Naive thymus-derived CD8-positive, alpha-beta T cell (primary cell): ENCODE results near the gene B3GLCT. TPM values are rescaled to one million over a fixed set of nuclear protein-coding genes. Genes with fewer than 3 reads are reported as not detected.

Source experiments
- ATAC-seq, 2 donors: fragments of 150-1000 bp; cut with Tn5 transposase in 1 of 2; sonication (Bioruptor Pico), chemical (Tn5 transposase) in 1 of 2; 1 replicate in 1 of 2; 2 replicates in 1 of 2; pipeline ENCODE4 v1.10.0; 2021; ENCODE audit warnings: mild to moderate bottlenecking in 2 of 2, moderate library complexity in 2 of 2
- POLR2A ChIA-PET: fragments of 350-600 bp; sonication (Branson Sonifier 250); formaldehyde crosslinking; loops from one replicate; lab custom pipeline; 2021; ENCODE audit warnings: antibody characterized with exemption; lab: Charles Lee
- DNase-seq, 10 donors: peaks; one replicate each; pipeline versions ENCODE4 v3.0.0 to v3.0.0-alpha.2; 2020 to 2022
- H3K27ac Mint-ChIP-seq, 10 donors: one replicate each; pipeline ENCODE4 v1.8.0; 2020 to 2022; ENCODE audit warnings: mild to moderate bottlenecking in 10 of 10, mixed read lengths in 10 of 10, moderate library complexity in 4 of 10, inconsistent platforms in 1 of 10
- H3K27me3 Mint-ChIP-seq, 5 donors: one replicate each; pipeline ENCODE4 v1.8.0; 2021 to 2022; ENCODE audit warnings: mixed read lengths in 5 of 5
- H3K36me3 Mint-ChIP-seq, 3 donors: one replicate each; pipeline ENCODE4 v1.8.0; 2020 to 2022; ENCODE audit warnings: mixed read lengths in 3 of 3, mild to moderate bottlenecking in 2 of 3, inconsistent platforms in 1 of 3
- H3K4me1 Mint-ChIP-seq, 4 donors: one replicate each; pipeline ENCODE4 v1.8.0; 2021 to 2022; ENCODE audit warnings: mixed read lengths in 4 of 4
- H3K4me3 Mint-ChIP-seq, 10 donors: one replicate each; pipeline ENCODE4 v1.8.0; 2020 to 2022; ENCODE audit warnings: mild to moderate bottlenecking in 10 of 10, mixed read lengths in 10 of 10, moderate library complexity in 6 of 10, inconsistent platforms in 1 of 10
- H3K9me3 Mint-ChIP-seq, 9 donors: one replicate each; pipeline ENCODE4 v1.8.0; 2020 to 2022; ENCODE audit warnings: mixed read lengths in 9 of 9, mild to moderate bottlenecking in 3 of 9, inconsistent platforms in 1 of 9, moderate library complexity in 1 of 9
- polyA plus RNA-seq, 3 donors: library from polyadenylated mRNA; unstranded; fragments of 300-500 nt; fragmentation: Illumina TruSeq; gene quantifications; one replicate each; pipeline ENCODE4 v1.2.3, GENCODE V29; 2021
- total RNA-seq, 8 experiments: library from RNA in 2 of 8; stranded (reverse) in 2 of 8; gene quantifications; one replicate each; pipeline ENCODE4 v1.2.3 and lab custom pipeline; 2021 to 2026

Gene B3GLCT
- total and polyA plus RNA-seq, 5 experiments from 2014 or later = 6.3 to 7.4 (median 6.9) TPM

DNA sequence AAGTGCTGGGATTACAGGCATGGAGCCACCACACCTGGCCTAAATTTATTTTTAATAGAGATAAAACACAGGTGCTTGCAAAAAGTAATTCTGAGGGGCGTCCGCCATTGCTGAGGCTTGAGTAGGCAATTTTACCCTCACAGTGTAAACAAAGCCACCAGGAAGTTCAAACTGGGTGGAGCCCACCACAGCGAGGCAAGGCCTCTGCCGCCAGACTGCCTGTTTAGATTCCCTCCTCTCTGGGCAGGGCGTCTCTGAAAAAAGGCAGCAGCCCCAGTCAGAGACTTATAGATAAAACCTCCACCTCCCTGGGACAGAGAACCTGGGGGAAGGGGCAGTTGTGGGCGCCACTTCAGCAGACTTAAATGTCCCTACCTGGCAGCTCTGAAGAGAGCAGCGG is 50.7 kb downstream of the B3GLCT start:
- DNase-seq (no peak), ATAC-seq (no peak)
- H3K36me3 Mint-ChIP-seq = peaks cover 25 to 49% (median 45%) of the 10 kb centered on the region in 3 donors
- H3K9me3 Mint-ChIP-seq = peaks cover 0 to 33% (median 22%) of the 10 kb centered on the region in 9 donors
- POLR2A ChIA-PET = no interaction called here
- H3K4me1 Mint-ChIP-seq = peaks cover 0 to 2% (median 0%) of the 10 kb centered on the region in 4 donors
- H3K27ac Mint-ChIP-seq = no peak overlapping the region
- no peaks in the 10 kb centered on the region for H3K27me3 Mint-ChIP-seq
- no peak overlapping the region for H3K4me3 Mint-ChIP-seq

DNA sequence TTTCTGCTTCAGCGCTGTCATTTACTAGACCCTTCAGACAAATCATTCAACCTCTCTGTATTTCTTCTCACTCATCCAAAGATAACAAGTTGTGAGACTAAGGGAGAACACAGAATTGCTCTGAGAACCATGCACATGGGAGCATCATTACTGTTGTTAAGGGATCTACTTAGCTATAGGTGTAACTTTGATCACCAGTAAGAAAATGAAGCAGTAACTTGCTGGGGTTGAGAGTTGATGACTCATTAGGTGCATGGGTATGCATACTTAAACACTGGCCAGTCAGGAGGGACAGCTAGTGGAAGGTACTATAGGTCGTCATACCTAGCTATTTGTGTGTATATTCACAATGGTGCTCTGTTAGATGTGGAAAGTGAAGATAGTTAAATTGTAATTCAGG is 61.5 kb downstream of the B3GLCT start:
- Mint-ChIP-seq H3K4me3 (no peak overlapping the region), H3K27ac (no peak overlapping the region), H3K27me3 (no peaks in the 10 kb centered on the region), H3K36me3 (peaks cover 8 to 41% (median 39%) of the 10 kb centered on the region in 3 donors), H3K4me1 (no peaks in the 10 kb centered on the region), H3K9me3 (peaks cover 0 to 7% (median under 1%) of the 10 kb centered on the region in 9 donors)
- DNase-seq (no peak), ATAC-seq (no peak)
- POLR2A ChIA-PET = no interaction called here

DNA sequence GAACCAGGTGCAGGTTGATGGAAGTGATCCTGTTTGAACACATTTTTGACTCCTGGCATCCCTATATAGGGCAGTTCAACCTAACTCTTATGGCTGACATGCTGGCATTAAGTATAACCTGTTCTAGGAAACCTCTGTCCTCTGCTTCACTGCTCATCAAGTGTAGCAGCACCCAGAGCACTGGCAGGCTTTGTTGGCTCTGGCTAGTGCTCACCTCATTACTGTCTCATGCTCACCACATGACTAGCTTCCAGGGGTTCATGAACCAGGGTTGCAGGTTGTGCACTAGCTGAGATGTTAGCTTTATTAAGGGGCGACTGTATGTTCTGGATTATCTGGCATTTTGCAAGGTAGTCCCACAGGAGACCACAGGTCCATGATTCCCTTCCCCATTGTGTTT is 63.6 kb downstream of the B3GLCT start:
- ATAC-seq (no peak), DNase-seq (no peak)
- no peak overlapping the region for H3K4me3 Mint-ChIP-seq
- peaks cover 0 to 3% (median 0%) of the 10 kb centered on the region in 9 donors for H3K9me3 Mint-ChIP-seq
- H3K27ac Mint-ChIP-seq = no peak overlapping the region
- no peaks in the 10 kb centered on the region for H3K4me1 Mint-ChIP-seq
- H3K27me3 Mint-ChIP-seq = no peaks in the 10 kb centered on the region
- POLR2A ChIA-PET = no interaction called here
- H3K36me3 Mint-ChIP-seq = peaks cover 8 to 45% (median 42%) of the 10 kb centered on the region in 3 donors

DNA sequence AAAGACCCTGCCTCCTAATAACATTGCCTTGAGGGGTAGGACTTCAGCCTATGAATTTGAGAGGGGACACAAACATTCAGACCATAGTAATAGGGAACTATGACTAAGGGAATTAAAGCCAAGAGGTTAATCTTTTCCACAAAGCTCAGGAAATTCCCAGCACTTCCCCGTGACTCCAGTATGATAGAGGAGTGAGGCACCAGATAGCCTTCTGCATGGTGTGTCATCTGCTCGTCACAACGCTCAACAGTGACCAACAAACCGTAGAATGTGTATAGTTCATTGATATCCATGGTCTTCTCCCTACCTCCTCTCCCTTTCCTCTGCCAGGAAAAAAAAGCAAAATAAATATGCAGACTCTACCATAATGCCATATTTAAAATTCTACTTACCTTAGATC is 64.4 kb downstream of the B3GLCT start:
- peaks cover 0 to 3% (median under 1%) of the 10 kb centered on the region in 9 donors for H3K9me3 Mint-ChIP-seq
- ATAC-seq = no peak
- peaks cover 9 to 53% (median 44%) of the 10 kb centered on the region in 3 donors for H3K36me3 Mint-ChIP-seq
- H3K27ac Mint-ChIP-seq = no peak overlapping the region
- no peaks in the 10 kb centered on the region for H3K4me1 Mint-ChIP-seq
- no peak overlapping the region for H3K4me3 Mint-ChIP-seq
- POLR2A ChIA-PET = no interaction called here
- DNase-seq = no peak
- H3K27me3 Mint-ChIP-seq = no peaks in the 10 kb centered on the region

DNA sequence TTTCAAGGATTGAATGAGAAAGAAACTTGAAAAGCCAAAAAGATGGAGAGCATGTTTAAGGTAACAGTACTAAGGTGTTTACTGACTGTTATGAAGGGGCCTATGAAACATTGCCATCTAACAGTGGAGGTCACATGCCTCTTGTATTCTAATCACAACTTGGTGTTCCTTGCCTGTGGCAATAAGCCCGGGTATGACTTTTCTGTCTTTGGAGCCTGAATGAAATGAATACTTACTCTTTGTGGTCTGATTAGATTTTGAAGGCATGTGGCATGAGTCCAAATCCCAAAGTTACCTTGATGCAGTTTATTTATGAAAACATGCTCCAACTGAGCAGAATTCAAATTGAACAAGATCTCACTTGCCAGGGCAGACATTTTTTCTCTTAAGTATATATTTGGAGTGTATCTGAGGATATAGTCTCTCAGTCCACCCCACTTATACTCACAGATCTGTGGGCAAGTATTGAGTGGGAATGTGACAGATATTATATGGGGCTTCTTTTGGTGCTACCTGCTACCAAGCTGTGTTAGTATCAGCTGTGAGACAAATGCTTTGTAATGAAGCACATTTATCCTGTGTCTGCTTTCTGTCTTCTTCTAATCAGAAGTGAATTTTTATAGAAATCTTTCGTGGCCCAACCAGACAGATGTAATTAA is 67.5 kb downstream of the B3GLCT start:
- DNase-seq (no peak), ATAC-seq (no peak)
- POLR2A ChIA-PET = no interaction called here
- H3K9me3 Mint-ChIP-seq = peaks cover 0 to 15% (median 8%) of the 10 kb centered on the region in 9 donors
- no peaks in the 10 kb centered on the region for H3K27me3 Mint-ChIP-seq
- H3K27ac Mint-ChIP-seq = no peak overlapping the region
- peaks cover 28 to 60% (median 52%) of the 10 kb centered on the region in 3 donors for H3K36me3 Mint-ChIP-seq
- no peak overlapping the region for H3K4me3 Mint-ChIP-seq
- H3K4me1 Mint-ChIP-seq = no peaks in the 10 kb centered on the region

DNA sequence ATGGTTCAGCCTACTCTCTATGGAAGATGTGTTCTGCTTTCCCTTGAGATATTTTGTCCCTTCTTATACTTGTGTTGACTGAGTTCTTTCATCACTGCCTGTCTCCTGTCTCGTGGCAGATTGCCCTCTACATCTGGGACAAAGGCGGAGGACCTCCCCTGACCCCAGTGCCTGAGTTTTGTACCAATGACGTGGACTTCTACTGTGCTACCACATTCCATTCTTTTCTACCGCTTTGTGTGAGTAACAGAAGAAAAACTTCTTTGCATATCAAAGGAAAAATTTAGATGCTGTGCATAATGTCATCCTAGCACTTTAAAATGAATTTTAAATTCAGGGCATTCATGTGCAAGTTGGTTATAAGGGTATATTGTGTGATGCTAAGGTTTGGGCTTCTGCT is 74.6 kb downstream of the B3GLCT start:
- Mint-ChIP-seq H3K9me3 (peaks cover 0 to 20% (median 14%) of the 10 kb centered on the region in 9 donors), H3K4me3 (no peak overlapping the region), H3K27me3 (no peaks in the 10 kb centered on the region), H3K4me1 (no peaks in the 10 kb centered on the region), H3K36me3 (peaks cover 59 to 83% (median 79%) of the 10 kb centered on the region in 3 donors), H3K27ac (no peak overlapping the region)
- DNase-seq = no peak
- POLR2A ChIA-PET = no interaction called here
- ATAC-seq = no peak

DNA sequence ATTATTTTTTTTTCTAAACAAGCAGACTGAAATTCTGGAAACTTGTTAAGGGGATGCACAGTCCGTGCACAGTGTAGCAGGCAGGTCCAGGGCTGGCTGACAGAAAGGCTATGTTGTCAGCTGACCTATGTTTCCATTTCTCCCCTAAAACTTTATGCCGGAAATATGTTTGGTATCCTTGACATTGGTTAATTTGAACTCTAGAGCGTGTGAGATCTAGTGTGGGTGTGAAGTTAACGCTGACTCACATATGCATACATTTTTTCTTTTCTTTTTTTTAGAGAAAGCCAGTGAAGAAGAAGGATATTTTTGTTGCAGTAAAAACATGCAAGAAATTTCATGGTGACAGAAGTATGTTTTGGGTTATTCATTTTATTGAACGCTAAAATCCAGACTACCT is 76.6 kb downstream of the B3GLCT start:
- H3K4me3 Mint-ChIP-seq = no peak overlapping the region
- POLR2A ChIA-PET = no interaction called here
- H3K36me3 Mint-ChIP-seq = peaks cover 59 to 75% (median 69%) of the 10 kb centered on the region in 3 donors
- H3K27ac Mint-ChIP-seq = no peak overlapping the region
- H3K27me3 Mint-ChIP-seq = no peaks in the 10 kb centered on the region
- ATAC-seq (no peak), DNase-seq (no peak)
- H3K9me3 Mint-ChIP-seq = peaks cover 0 to 18% (median 10%) of the 10 kb centered on the region in 9 donors
- no peaks in the 10 kb centered on the region for H3K4me1 Mint-ChIP-seq

DNA sequence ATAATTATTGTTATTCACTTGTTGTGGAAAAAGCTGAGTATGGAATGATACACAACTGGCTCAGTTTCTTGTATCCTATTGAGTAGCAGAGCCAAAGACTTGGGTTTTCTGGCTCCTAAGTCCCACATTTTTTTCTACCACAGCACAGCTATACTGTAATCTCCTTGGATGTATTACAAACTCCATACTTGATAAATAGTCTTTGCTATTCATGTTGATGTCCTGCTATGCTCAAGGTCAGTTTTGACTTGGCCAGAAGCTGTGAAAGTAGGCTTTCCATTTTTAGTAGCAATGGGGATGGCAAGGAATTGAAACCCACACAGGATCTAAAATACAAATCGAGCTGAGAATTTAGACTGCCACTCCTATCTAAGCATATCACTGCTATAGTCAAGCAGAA is 79.1 kb downstream of the B3GLCT start:
- peaks cover 0 to 18% (median 10%) of the 10 kb centered on the region in 9 donors for H3K9me3 Mint-ChIP-seq
- POLR2A ChIA-PET = no interaction called here
- no peaks in the 10 kb centered on the region for H3K27me3 Mint-ChIP-seq
- H3K4me3 Mint-ChIP-seq = no peak overlapping the region
- DNase-seq (no peak), ATAC-seq (no peak)
- no peak overlapping the region for H3K27ac Mint-ChIP-seq
- peaks cover 52 to 65% (median 58%) of the 10 kb centered on the region in 3 donors for H3K36me3 Mint-ChIP-seq
- H3K4me1 Mint-ChIP-seq = no peaks in the 10 kb centered on the region

DNA sequence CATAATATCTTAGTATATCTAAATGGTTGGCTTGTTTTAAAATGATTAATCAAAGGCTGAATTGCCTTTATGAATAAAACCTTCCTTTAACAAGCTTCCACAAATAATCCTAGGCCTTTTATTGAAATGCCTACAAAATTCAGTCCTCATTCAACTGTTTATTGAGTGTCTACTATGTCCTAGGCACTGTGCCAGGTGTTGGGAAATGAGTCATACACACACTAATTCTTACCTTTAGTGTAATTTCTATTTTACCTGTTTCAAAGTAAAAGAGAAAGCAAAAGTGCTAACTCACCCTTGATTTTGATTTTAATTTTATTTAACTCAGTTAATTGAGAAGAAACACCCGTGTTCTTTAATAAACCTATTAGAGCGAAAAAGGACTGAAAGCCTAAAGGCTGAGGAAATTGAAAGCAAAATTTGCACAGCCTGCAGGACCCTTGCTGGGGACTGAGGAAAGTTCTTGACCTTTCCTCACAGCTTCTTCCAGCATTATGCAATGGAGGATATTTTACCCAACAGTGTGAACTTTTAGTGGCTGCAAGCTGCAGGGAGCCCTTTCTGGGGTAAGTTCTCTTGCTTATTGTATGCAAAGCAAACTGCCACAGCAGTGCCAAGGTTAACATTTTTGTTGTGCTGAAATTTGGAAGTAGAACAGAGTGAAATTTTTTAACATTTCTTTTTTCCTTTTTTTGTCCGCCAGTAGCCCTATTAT is 83.1 kb downstream of the B3GLCT start:
- H3K4me3 Mint-ChIP-seq = no peak overlapping the region
- H3K4me1 Mint-ChIP-seq = no peaks in the 10 kb centered on the region
- no peak overlapping the region for H3K27ac Mint-ChIP-seq
- DNase-seq (no peak), ATAC-seq (no peak)
- POLR2A ChIA-PET = interaction anchor here (0.6 kb wide), 1 partner anchor 17 kb away, joined by 3 read pairs; no protein-coding TSS in a partner anchor
- H3K27me3 Mint-ChIP-seq = no peaks in the 10 kb centered on the region
- H3K9me3 Mint-ChIP-seq = peaks cover 6 to 40% (median 19%) of the 10 kb centered on the region in 9 donors
- peaks cover 51 to 67% (median 56%) of the 10 kb centered on the region in 3 donors for H3K36me3 Mint-ChIP-seq

DNA sequence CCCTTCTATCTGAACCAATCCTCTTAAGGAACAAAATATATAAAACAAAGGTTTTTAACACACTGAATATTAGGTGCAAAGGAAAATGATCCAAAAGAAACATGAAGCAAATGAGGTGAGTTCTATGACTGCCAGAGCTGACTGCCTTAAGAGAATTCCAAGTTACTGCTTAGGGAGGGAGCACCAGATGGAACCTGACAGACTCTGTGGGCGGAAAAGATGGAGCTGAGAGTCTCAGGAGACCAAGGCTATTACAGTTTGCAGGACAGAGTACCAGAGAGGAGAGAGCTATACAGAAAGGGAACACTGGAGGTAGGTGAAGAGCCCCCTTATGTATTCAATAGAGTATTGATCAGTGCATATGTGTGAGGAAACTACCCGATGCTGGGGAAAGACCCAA is 87.2 kb downstream of the B3GLCT start:
- peaks cover 66 to 79% (median 69%) of the 10 kb centered on the region in 3 donors for H3K36me3 Mint-ChIP-seq
- H3K4me1 Mint-ChIP-seq = no peaks in the 10 kb centered on the region
- no peak for ATAC-seq
- no peaks in the 10 kb centered on the region for H3K27me3 Mint-ChIP-seq
- DNase-seq = no peak
- peaks cover 9 to 63% (median 45%) of the 10 kb centered on the region in 9 donors for H3K9me3 Mint-ChIP-seq
- H3K4me3 Mint-ChIP-seq = no peak overlapping the region
- POLR2A ChIA-PET = no interaction called here
- H3K27ac Mint-ChIP-seq = no peak overlapping the region

DNA sequence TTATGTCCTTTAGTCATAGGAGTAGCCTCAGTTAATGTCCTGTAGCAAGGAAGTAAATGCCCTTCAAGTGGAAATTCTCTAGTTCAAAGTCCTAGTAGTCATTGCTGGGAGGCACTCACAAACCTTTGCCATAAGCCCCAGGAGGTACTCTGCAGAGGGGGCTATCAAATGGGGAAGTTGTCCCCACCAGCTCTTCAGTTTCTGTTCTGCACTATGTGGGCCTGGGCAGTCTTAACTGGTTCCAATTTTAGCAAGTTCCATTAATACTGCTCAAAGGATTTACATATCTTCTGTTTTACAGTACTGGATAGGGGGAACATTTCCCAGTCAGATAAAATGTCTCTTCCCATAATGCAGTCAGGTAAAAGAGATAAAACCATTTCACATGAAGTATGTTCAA is 101.3 kb downstream of the B3GLCT start:
- no peak overlapping the region for H3K4me3 Mint-ChIP-seq

DNA sequence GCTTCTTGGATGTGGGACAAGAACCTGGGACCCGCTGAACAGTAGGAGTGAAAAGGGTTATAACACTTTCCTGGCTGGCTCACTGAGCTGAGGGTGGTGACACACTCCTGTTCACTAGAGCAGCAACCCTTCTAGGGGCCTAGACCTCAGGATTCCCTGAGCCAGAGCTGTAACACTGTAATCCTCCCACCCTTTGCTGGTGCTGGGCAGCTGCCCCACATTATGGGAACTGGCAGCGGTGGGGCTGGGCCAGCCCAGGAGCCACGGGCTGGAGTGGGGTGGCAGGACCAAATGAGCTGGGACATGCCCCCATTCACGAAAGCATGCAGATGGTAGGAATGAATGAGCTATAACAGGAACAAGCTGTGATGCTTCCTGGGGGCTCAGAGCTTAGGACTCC is 110.6 kb downstream of the B3GLCT start:
- no peak for DNase-seq
- no peak overlapping the region for H3K27ac Mint-ChIP-seq
- H3K27me3 Mint-ChIP-seq = no peaks in the 10 kb centered on the region
- ATAC-seq = no peak
- H3K4me1 Mint-ChIP-seq = no peaks in the 10 kb centered on the region
- POLR2A ChIA-PET = no interaction called here
- no peak overlapping the region for H3K4me3 Mint-ChIP-seq
- H3K9me3 Mint-ChIP-seq = peaks cover 14 to 69% (median 39%) of the 10 kb centered on the region in 9 donors
- H3K36me3 Mint-ChIP-seq = peaks cover 26 to 63% (median 56%) of the 10 kb centered on the region in 3 donors

More for the DNA sequence above, 101.3 kb downstream of the B3GLCT start:
- no peaks in the 10 kb centered on the region for H3K27me3 Mint-ChIP-seq
- ATAC-seq = no peak
- no peak for DNase-seq
- H3K4me1 Mint-ChIP-seq = no peaks in the 10 kb centered on the region
- H3K36me3 Mint-ChIP-seq = peaks cover 52 to 61% (median 54%) of the 10 kb centered on the region in 3 donors
- peaks cover 0 to 37% (median 24%) of the 10 kb centered on the region in 9 donors for H3K9me3 Mint-ChIP-seq
- no peak overlapping the region for H3K27ac Mint-ChIP-seq
- POLR2A ChIA-PET = no interaction called here

DNA sequence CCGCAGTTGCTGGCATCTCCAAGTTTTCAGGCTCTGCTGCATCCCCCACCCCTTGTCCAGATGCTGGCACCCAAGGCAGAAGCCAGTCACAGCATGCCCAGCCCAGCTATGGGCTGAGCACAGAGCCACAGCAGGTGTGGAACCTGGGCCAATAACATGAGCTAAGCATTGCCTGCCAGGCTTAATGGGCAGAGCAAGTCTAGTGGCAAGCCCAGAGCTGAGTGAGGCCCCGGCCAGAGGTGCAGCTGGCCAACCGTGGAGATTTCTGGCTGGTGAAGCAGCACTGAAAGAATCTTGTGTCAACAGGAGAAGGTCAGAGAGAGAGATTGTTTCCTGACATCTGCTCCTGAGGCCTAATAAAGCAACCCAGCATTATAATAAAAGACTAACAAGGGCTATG is 111.0 kb downstream of the B3GLCT start:
- H3K9me3 Mint-ChIP-seq = peaks cover 15 to 73% (median 39%) of the 10 kb centered on the region in 9 donors
- peaks cover 26 to 68% (median 57%) of the 10 kb centered on the region in 3 donors for H3K36me3 Mint-ChIP-seq
- no peak overlapping the region for H3K27ac Mint-ChIP-seq
- DNase-seq (no peak), ATAC-seq (no peak)
- H3K4me3 Mint-ChIP-seq = no peak overlapping the region
- H3K27me3 Mint-ChIP-seq = no peaks in the 10 kb centered on the region
- POLR2A ChIA-PET = no interaction called here
- no peaks in the 10 kb centered on the region for H3K4me1 Mint-ChIP-seq
